CD14-positive monocyte (primary cell): ENCODE results near the gene UBE2I. TPM values are rescaled to one million over a fixed set of nuclear protein-coding genes. Genes with fewer than 3 reads are reported as not detected.

Experiments
- DNase-seq, 3 donors: peaks; one replicate each; pipeline ENCODE4 v3.0.0-alpha.2; 2011 to 2022
- H2AFZ ChIP-seq: 2 replicates; pipeline ENCODE4 v1.6.0; 2012; ENCODE audit warnings: mild to moderate bottlenecking, low read depth, low read length, inconsistent platforms; ENCODE audit not compliant: insufficient read depth, poor library complexity, severe bottlenecking
- H3K27ac ChIP-seq, 2 donors: 1 replicate in 1 of 2; 2 replicates in 1 of 2; pipeline ENCODE4 v1.5.1; 2012 to 2013; ENCODE audit warnings: low read length in 2 of 2, control low read depth in 1 of 2, inconsistent platforms in 1 of 2, low read depth in 1 of 2, mild to moderate bottlenecking in 1 of 2
- H3K27me3 ChIP-seq, 2 donors: one replicate each; pipeline versions ENCODE4 v1.6.0 to v1.6.1; 2011 to 2013; ENCODE audit warnings: low read length in 2 of 2; ENCODE audit not compliant: control insufficient read depth in 2 of 2, insufficient read depth in 2 of 2
- H3K36me3 ChIP-seq, 2 donors: replicated peaks in 1 of 2; 1 replicate in 1 of 2; 2 replicates in 1 of 2; pipeline versions ENCODE4 v1.5.1 to v1.6.1; 2012 to 2013; ENCODE audit warnings: low read length in 2 of 2, control low read depth in 1 of 2, inconsistent platforms in 1 of 2, mild to moderate bottlenecking in 1 of 2; ENCODE audit not compliant: insufficient read depth in 2 of 2, control insufficient read depth in 1 of 2
- H3K4me1 ChIP-seq, 2 donors: 1 replicate in 1 of 2; 2 replicates in 1 of 2; pipeline versions ENCODE4 v1.5.1 to v1.6.1; 2012 to 2013; ENCODE audit warnings: low read length in 2 of 2, control low read depth in 1 of 2, inconsistent platforms in 1 of 2, mild to moderate bottlenecking in 1 of 2, moderate library complexity in 1 of 2; ENCODE audit not compliant: insufficient read depth in 2 of 2, control insufficient read depth in 1 of 2
- H3K4me2 ChIP-seq: replicated peaks from 2 replicates; pipeline ENCODE3; 2012; ENCODE audit warnings: low read length, moderate library complexity, mild to moderate bottlenecking; ENCODE audit not compliant: poor library complexity, severe bottlenecking; ENCODE audit errors: extremely low read depth
- H3K4me3 ChIP-seq, 3 experiments: fragments of 200-600 bp in 1 of 3; sonication (generic) in 1 of 3; replicated peaks in 1 of 3; 1 replicate in 2 of 3; 2 replicates in 1 of 3; pipeline ENCODE4 v1.5.1; 2011 to 2013; ENCODE audit warnings: low read length in 3 of 3, mild to moderate bottlenecking in 3 of 3, control low read depth in 2 of 3, low read depth in 2 of 3, inconsistent platforms in 1 of 3, moderate library complexity in 1 of 3
- H3K79me2 ChIP-seq: 2 replicates; pipeline ENCODE4 v1.6.0; 2012; ENCODE audit warnings: mild to moderate bottlenecking, control low read depth, inconsistent platforms, low read length, moderate library complexity; ENCODE audit not compliant: insufficient read depth
- H3K9ac ChIP-seq: 2 replicates; pipeline ENCODE4 v1.6.0; 2017; ENCODE audit warnings: low read length, mild to moderate bottlenecking; ENCODE audit not compliant: insufficient read depth, poor library complexity, severe bottlenecking
- H3K9me3 ChIP-seq, 2 donors: replicated peaks in 1 of 2; 1 replicate in 1 of 2; 2 replicates in 1 of 2; pipeline versions ENCODE4 v1.5.1 to v1.6.1; 2012 to 2013; ENCODE audit warnings: low read length in 2 of 2, control low read depth in 1 of 2; ENCODE audit not compliant: control insufficient read depth in 1 of 2, insufficient read depth in 1 of 2
- H4K20me1 ChIP-seq: 2 replicates; pipeline ENCODE4 v1.6.0; 2012; ENCODE audit warnings: mild to moderate bottlenecking, low read length, control low read depth, moderate library complexity; ENCODE audit not compliant: insufficient read depth
- H3K27ac Mint-ChIP-seq, 7 donors: one replicate each; pipeline ENCODE4 v1.8.0; 2020; ENCODE audit warnings: mild to moderate bottlenecking in 7 of 7, mixed read lengths in 7 of 7, moderate library complexity in 6 of 7, inconsistent platforms in 2 of 7
- H3K27me3 Mint-ChIP-seq, 3 donors: one replicate each; pipeline ENCODE4 v1.8.0; 2021 to 2022; ENCODE audit warnings: low read depth in 3 of 3, mild to moderate bottlenecking in 3 of 3, mixed read lengths in 3 of 3, moderate library complexity in 3 of 3, inconsistent platforms in 1 of 3
- H3K36me3 Mint-ChIP-seq, 2 donors: one replicate each; pipeline ENCODE4 v1.8.0; 2020; ENCODE audit warnings: mixed read lengths in 2 of 2, inconsistent platforms in 1 of 2, mild to moderate bottlenecking in 1 of 2
- H3K4me1 Mint-ChIP-seq: one replicate; pipeline ENCODE4 v1.8.0; 2020; ENCODE audit warnings: mild to moderate bottlenecking, mixed read lengths
- H3K4me3 Mint-ChIP-seq, 2 donors: one replicate each; pipeline ENCODE4 v1.8.0; 2020; ENCODE audit warnings: mild to moderate bottlenecking in 2 of 2, mixed read lengths in 2 of 2, moderate library complexity in 1 of 2
- H3K9me3 Mint-ChIP-seq, 7 donors: one replicate each; pipeline ENCODE4 v1.8.0; 2020 to 2022; ENCODE audit warnings: mixed read lengths in 7 of 7, mild to moderate bottlenecking in 6 of 7, moderate library complexity in 6 of 7, inconsistent platforms in 2 of 7
- WGBS: methylation state at CpG from one replicate; pipeline ENCODE4 v1.1.5; 2013; ENCODE audit warnings: missing lambda C conversion rate; ENCODE audit not compliant: insufficient coverage; 5-methylcytosine and 5-hydroxymethylcytosine counted together
- intact Hi-C, 2 donors: fragments of 100-400 bp; cut with micrococcal nuclease; formaldehyde crosslinking; loops; one replicate each; pipeline versions ENCODE4 v1.15.0 to v1.15.1; 2023
- polyA plus RNA-seq, 3 donors: library from polyadenylated mRNA; depleted of rRNA in 1 of 3; unstranded in 2 of 3; stranded (reverse) in 1 of 3; fragments of 300-500 nt in 2 of 3; fragments of >200 nt in 1 of 3; fragmentation: Illumina TruSeq in 2 of 3; gene quantifications; 1 replicate in 2 of 3; 2 replicates in 1 of 3; pipeline ENCODE4 v1.2.3, GENCODE V29; 2012 to 2021
- TF ChIP-seq, protein P1 (sequence below): fragments of 200-600 bp; IDR thresholded peaks from one replicate; pipeline ENCODE4 v1.8.0; 2022; ENCODE audit warnings: antibody characterized with exemption, mild to moderate bottlenecking

The UBE2I gene
- polyA plus RNA-seq, 3 donors = 76.8 to 112 (median 88.8) TPM

DNA sequence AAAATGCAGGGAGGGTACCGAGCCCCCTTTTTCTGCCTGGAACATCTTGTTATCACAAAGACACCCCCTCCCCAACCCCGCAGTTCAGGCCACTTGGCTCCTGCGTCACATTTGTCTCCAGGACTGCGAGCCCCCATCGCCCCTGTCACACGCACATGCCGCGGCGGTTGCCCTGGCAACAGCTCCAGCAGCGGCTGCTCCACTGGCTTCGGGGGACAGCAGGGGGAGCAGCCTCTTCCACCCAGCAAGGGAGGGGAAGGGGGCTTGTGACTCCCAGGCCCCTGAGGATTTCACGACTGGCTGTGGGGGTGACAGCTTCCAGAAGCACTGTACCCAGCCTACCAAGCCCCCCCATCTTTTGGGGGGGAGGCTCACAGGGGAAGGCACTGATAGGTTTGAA, 26.6 kb downstream of the UBE2I start:
- no peaks in the 10 kb centered on the region for H3K79me2 ChIP-seq
- TF ChIP-seq, protein P1, sequence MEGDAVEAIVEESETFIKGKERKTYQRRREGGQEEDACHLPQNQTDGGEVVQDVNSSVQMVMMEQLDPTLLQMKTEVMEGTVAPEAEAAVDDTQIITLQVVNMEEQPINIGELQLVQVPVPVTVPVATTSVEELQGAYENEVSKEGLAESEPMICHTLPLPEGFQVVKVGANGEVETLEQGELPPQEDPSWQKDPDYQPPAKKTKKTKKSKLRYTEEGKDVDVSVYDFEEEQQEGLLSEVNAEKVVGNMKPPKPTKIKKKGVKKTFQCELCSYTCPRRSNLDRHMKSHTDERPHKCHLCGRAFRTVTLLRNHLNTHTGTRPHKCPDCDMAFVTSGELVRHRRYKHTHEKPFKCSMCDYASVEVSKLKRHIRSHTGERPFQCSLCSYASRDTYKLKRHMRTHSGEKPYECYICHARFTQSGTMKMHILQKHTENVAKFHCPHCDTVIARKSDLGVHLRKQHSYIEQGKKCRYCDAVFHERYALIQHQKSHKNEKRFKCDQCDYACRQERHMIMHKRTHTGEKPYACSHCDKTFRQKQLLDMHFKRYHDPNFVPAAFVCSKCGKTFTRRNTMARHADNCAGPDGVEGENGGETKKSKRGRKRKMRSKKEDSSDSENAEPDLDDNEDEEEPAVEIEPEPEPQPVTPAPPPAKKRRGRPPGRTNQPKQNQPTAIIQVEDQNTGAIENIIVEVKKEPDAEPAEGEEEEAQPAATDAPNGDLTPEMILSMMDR = no peak
- no peaks in the 10 kb centered on the region for H4K20me1 ChIP-seq
- no peak overlapping the region for H3K27ac ChIP-seq
- Mint-ChIP-seq H3K4me3 (peak overlapping the region in 1 of 2 donors; percentile 15), H3K27ac (no peak overlapping the region), H3K27me3 (peaks cover 50 to 60% (median 53%) of the 10 kb centered on the region in 3 donors), H3K36me3 (peaks cover 0 to 2% of the 10 kb centered on the region in 2 donors), H3K4me1 (peaks cover 17% of the 10 kb centered on the region), H3K9me3 (peaks cover 0 to 21% (median 5%) of the 10 kb centered on the region in 7 donors)
- no peak overlapping the region for H2AFZ ChIP-seq
- intact Hi-C loops = no loop called here
- whole genome bisulfite sequencing = 20% methylated on average over 6 of the region's 12 CpGs
- H3K36me3 ChIP-seq = no peaks in the 10 kb centered on the region
- peaks cover 42 to 56% of the 10 kb centered on the region in 2 donors for H3K27me3 ChIP-seq
- no peak overlapping the region for H3K9ac ChIP-seq
- peaks cover 0 to 11% of the 10 kb centered on the region in 2 donors for H3K9me3 ChIP-seq
- H3K4me2 ChIP-seq = no peak overlapping the region
- no peak for DNase-seq
- H3K4me1 ChIP-seq = peaks cover 13 to 32% of the 10 kb centered on the region in 2 donors
- no peak overlapping the region for H3K4me3 ChIP-seq

- no peak overlapping the region for H3K4me3 ChIP-seq
- no peak overlapping the region for H2AFZ ChIP-seq
- no peak overlapping the region for H3K9ac ChIP-seq
- Mint-ChIP-seq H3K4me1 (peaks cover 12% of the 10 kb centered on the region), H3K27ac (peak overlapping the region in 1 of 7 donors; percentile 36), H3K4me3 (no peak overlapping the region), H3K36me3 (no peaks in the 10 kb centered on the region), H3K27me3 (peaks cover 43 to 58% (median 48%) of the 10 kb centered on the region in 3 donors), H3K9me3 (peaks cover 0 to 16% (median 5%) of the 10 kb centered on the region in 7 donors)
- no peaks in the 10 kb centered on the region for H4K20me1 ChIP-seq
- H3K27me3 ChIP-seq = peaks cover 37 to 50% of the 10 kb centered on the region in 2 donors
- TF ChIP-seq, protein P1 = no peak
- H3K9me3 ChIP-seq = peaks cover 0 to 11% of the 10 kb centered on the region in 2 donors
- no peak overlapping the region for H3K27ac ChIP-seq
- no peaks in the 10 kb centered on the region for H3K36me3 ChIP-seq
- DNase-seq = no peak
- WGBS = 86% methylated on average over 13 of the region's 15 CpGs
- H3K4me2 ChIP-seq = no peak overlapping the region
- H3K4me1 ChIP-seq = peaks cover 11 to 28% of the 10 kb centered on the region in 2 donors
- no peaks in the 10 kb centered on the region for H3K79me2 ChIP-seq
- intact Hi-C loops = no loop called here
These were observed 27.2 kb downstream of the UBE2I start for GRCh38 chr16:1336619-1337018.
